H1 (cell line): ENCODE data around the gene RTKN. TPM values are rescaled to one million over a fixed set of nuclear protein-coding genes. Genes with fewer than 3 reads are reported as not detected.

Source experiments
- CTCF ChIP-seq, 3 experiments: IDR thresholded peaks; 1 replicate in 2 of 3; 2 replicates in 1 of 3; pipeline versions ENCODE4 v1.5.1 to v1.6.1; 2011; ENCODE audit warnings: low read length in 3 of 3, mild to moderate bottlenecking in 3 of 3, inconsistent platforms in 2 of 3, low read depth in 1 of 3, moderate library complexity in 1 of 3; ENCODE audit not compliant: insufficient read depth in 1 of 3; ENCODE audit errors: control extremely low read depth in 1 of 3
- SP2 ChIP-seq: IDR thresholded peaks from 2 replicates; pipeline ENCODE4 v1.6.1; 2012; ENCODE audit warnings: mild to moderate bottlenecking, low read length, inconsistent platforms
- polyA plus RNA-seq, 7 experiments: library from polyadenylated mRNA; depleted of rRNA in 3 of 7; stranded (reverse) in 5 of 7; unstranded in 2 of 7; fragments of >200 nt in 5 of 7; fragments of 200-250 nt in 2 of 7; gene quantifications; 1 replicate in 5 of 7; 2 replicates in 1 of 7; 4 replicates in 1 of 7; pipeline versions ENCODE4 v1.2.1 to v1.2.3, GENCODE V29; 2011 to 2013; ENCODE audit warnings: missing spikeins in 2 of 7, mixed read lengths in 2 of 7
- total RNA-seq: library from RNA; stranded (reverse); fragmentation: NEBNext Ultra II Directional; extraction: Animal tissue kit (Norgen Biotek cat#: 25700); gene quantifications from 2 replicates; pipeline ENCODE4 v1.2.1, GENCODE V29; 2021

RTKN gene
- total and polyA plus RNA-seq, 2 of the 8 experiments (the other 6 are each of a cell fraction or from before 2014, with no cell fraction given): 40.2 to 54.1 TPM

DNA sequence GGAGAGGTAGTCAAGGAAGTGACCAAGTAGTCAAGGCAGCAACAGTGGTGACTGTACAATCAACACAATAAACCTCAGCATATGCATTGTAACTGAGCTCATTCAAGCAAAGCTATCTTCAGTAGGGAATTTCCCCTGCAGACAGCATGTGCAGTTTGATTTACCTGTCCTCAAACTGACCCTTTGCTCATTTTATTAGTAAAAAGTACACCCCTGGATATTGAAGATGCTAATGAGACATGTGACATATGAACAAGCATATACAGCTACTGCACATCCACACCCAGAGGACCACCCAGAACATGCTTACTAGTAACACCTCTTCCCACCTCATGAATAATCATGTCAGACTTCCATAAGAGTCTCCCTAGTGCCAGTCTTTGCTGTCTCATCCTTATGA, 35.7 kb downstream of the RTKN start (continued):
- TF ChIP-seq CTCF (IDR thresholded peaks at IDR 0.05; ENCODE audit: control extremely low read depth in 1 of 3, insufficient read depth in 1 of 3, low read depth in 1 of 3, low read length in 3 of 3) (no peak), SP2 (no peak)
